ENCODE measurements around the gene WNK2.

The WNK2 gene

DNA sequence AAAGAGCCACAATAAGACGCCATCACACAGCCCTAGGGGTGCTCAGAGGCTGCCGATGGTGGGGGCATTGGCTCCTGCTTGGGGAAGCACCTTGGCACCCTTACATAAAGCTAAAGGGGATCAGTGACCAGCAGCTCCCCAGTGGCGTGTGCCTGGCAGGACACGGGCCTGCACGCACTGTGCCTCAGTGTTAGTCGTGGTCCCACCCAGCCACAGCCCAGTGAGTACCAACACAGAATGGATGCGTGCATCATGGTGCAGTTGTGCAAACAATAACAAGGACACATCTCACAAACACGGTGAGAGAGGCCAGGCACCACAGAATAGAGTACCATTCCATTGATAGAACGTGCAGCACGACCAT lies 103.2 kb downstream of the WNK2 start:
- H2BK12ac ChIP-seq (ENCODE audit: low read length in 2 of 2), result no peak overlapping the region
- H3K4me1 ChIP-seq (ENCODE audit: control insufficient read depth, insufficient read depth, low read depth, low read length), result peaks cover 12% of the 10 kb centered on the region
- H2BK15ac ChIP-seq (ENCODE audit: low read depth, poor library complexity, severe bottlenecking), result no peak overlapping the region
- H3K4ac ChIP-seq (ENCODE audit: low read depth in 1 of 2, low read length in 2 of 2), result peak overlapping the region in 1 of 2 experiments; percentile 21
- no peaks in the 10 kb centered on the region for H3K79me1 ChIP-seq (replicated peaks; ENCODE audit: low read length, poor library complexity, severe bottlenecking)
- no peak overlapping the region for H4K8ac ChIP-seq (ENCODE audit: low read length)
- peak overlapping the region in 1 of 2 experiments; percentile 22 for H3K4me3 ChIP-seq (ENCODE audit: insufficient read depth in 1 of 2, low read depth in 1 of 2, low read length in 2 of 2)
- H2AFZ ChIP-seq (ENCODE audit: low read depth, low read length), result no peak overlapping the region
- H3K14ac ChIP-seq (ENCODE audit: low read length in 2 of 2), result peak overlapping the region in 1 of 2 experiments; percentile 96
- no peak overlapping the region for H3K23ac ChIP-seq (ENCODE audit: low read length in 2 of 2)
- no peak overlapping the region for H2BK5ac ChIP-seq (ENCODE audit: low read depth, low read length, poor library complexity, severe bottlenecking)
- H3K27ac ChIP-seq (ENCODE audit: low read length, poor library complexity, severe bottlenecking), result no peak overlapping the region
- no peak overlapping the region for H2AK5ac ChIP-seq (ENCODE audit: low read length, severe bottlenecking)
- no peak overlapping the region for H4K91ac ChIP-seq (ENCODE audit: low read length)
- peaks cover 3 to 38% of the 10 kb centered on the region in 2 experiments for H3K27me3 ChIP-seq (ENCODE audit: control insufficient read depth in 1 of 2, insufficient read depth in 1 of 2, low read length in 2 of 2)
- no peaks in the 10 kb centered on the region for H3K36me3 ChIP-seq (ENCODE audit: control insufficient read depth in 1 of 2, insufficient read depth in 2 of 2, low read depth in 1 of 2, low read length in 2 of 2)
- no peak overlapping the region for H3K4me2 ChIP-seq (ENCODE audit: low read length, poor library complexity, severe bottlenecking)
- DNase-seq, result no peak
- no peak overlapping the region for H3K9ac ChIP-seq (ENCODE audit: low read length)
- H2BK120ac ChIP-seq (ENCODE audit: low read depth, low read length), result no peak overlapping the region
- peaks cover 5% of the 10 kb centered on the region for H3K9me3 ChIP-seq (ENCODE audit: control insufficient read depth, low read length)
- WGBS, result 85% methylated on average over 10 of the region's 10 CpGs
- H3K18ac ChIP-seq (ENCODE audit: low read depth in 1 of 2, low read length in 2 of 2), result no peak overlapping the region

DNA sequence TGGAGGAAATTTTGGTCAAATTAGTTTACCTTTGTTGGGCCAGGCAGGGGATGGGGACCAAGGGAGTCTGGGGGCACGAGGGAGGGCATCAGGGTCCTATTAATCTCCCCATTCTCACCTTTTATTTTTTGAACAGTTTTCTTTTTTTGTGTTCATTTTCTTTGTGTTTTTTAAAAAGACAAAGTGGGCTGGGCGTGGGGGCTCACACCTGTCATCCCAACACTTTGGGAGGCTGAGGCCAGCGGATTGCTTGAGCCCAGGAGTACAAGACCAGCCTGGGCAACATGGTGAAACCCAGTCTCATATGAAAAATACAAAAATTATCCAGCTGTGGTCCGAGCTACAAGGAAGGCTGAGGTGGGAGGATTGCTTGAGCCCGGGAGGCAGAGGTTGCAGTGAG lies 103.7 kb downstream of the WNK2 start:
- Histone ChIP-seq H2AFZ (ENCODE audit: low read depth, low read length) (no peak overlapping the region), H2AK5ac (ENCODE audit: low read length, severe bottlenecking) (no peak overlapping the region), H3K4me3 (ENCODE audit: insufficient read depth in 1 of 2, low read depth in 1 of 2, low read length in 2 of 2) (no peak overlapping the region), H3K27me3 (ENCODE audit: control insufficient read depth in 1 of 2, insufficient read depth in 1 of 2, low read length in 2 of 2) (peaks cover 4 to 38% of the 10 kb centered on the region in 2 experiments), H4K91ac (ENCODE audit: low read length) (no peak overlapping the region), H3K9ac (ENCODE audit: low read length) (no peak overlapping the region), H3K36me3 (ENCODE audit: control insufficient read depth in 1 of 2, insufficient read depth in 2 of 2, low read depth in 1 of 2, low read length in 2 of 2) (no peaks in the 10 kb centered on the region), H4K8ac (ENCODE audit: low read length) (no peak overlapping the region), H3K9me3 (ENCODE audit: control insufficient read depth, low read length) (peaks cover 5% of the 10 kb centered on the region), H3K18ac (ENCODE audit: low read depth in 1 of 2, low read length in 2 of 2) (no peak overlapping the region), H2BK5ac (ENCODE audit: low read depth, low read length, poor library complexity, severe bottlenecking) (no peak overlapping the region), H3K14ac (ENCODE audit: low read length in 2 of 2) (no peak overlapping the region), H2BK120ac (ENCODE audit: low read depth, low read length) (no peak overlapping the region), H3K27ac (ENCODE audit: low read length, poor library complexity, severe bottlenecking) (no peak overlapping the region), H3K4me1 (ENCODE audit: control insufficient read depth, insufficient read depth, low read depth, low read length) (peaks cover 12% of the 10 kb centered on the region), H2BK12ac (ENCODE audit: low read length in 2 of 2) (no peak overlapping the region), H3K4me2 (ENCODE audit: low read length, poor library complexity, severe bottlenecking) (no peak overlapping the region), H3K4ac (ENCODE audit: low read depth in 1 of 2, low read length in 2 of 2) (no peak overlapping the region), H2BK15ac (ENCODE audit: low read depth, poor library complexity, severe bottlenecking) (no peak overlapping the region), H3K79me1 (replicated peaks; ENCODE audit: low read length, poor library complexity, severe bottlenecking) (no peaks in the 10 kb centered on the region), H3K23ac (ENCODE audit: low read length in 2 of 2) (no peak overlapping the region)
- no peak for DNase-seq
- 82% methylated on average over 4 of the region's 5 CpGs for WGBS

DNA sequence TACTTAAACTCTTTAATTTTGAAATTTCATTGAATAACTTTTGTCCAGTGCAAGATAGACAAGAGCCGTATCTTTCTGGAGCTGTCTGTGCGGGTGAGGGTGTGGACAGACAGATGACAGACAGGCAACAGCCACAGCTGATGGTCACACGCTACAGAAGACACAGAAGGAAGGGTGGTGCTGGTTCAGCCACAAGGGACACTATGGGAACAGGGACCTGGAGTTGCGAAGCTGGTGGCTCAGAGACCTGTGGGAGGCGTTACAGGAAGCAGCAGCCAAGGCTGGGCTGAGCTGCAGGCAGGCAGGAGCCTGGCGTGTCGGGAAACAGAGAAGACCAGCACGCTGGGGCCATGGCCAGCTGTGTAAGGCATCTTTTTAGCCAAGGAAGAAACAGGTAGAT lies 104.4 kb downstream of the WNK2 start:
- Histone ChIP-seq H3K27ac (ENCODE audit: low read length, poor library complexity, severe bottlenecking) (no peak overlapping the region), H3K4ac (ENCODE audit: low read depth in 1 of 2, low read length in 2 of 2) (no peak overlapping the region), H2AK5ac (ENCODE audit: low read length, severe bottlenecking) (no peak overlapping the region), H3K4me3 (ENCODE audit: insufficient read depth in 1 of 2, low read depth in 1 of 2, low read length in 2 of 2) (no peak overlapping the region), H4K91ac (ENCODE audit: low read length) (no peak overlapping the region), H3K36me3 (ENCODE audit: control insufficient read depth in 1 of 2, insufficient read depth in 2 of 2, low read depth in 1 of 2, low read length in 2 of 2) (no peaks in the 10 kb centered on the region), H3K27me3 (ENCODE audit: control insufficient read depth in 1 of 2, insufficient read depth in 1 of 2, low read length in 2 of 2) (peaks cover 4 to 38% of the 10 kb centered on the region in 2 experiments), H3K18ac (ENCODE audit: low read depth in 1 of 2, low read length in 2 of 2) (no peak overlapping the region), H3K4me1 (ENCODE audit: control insufficient read depth, insufficient read depth, low read depth, low read length) (peaks cover 12% of the 10 kb centered on the region), H2AFZ (ENCODE audit: low read depth, low read length) (no peak overlapping the region), H2BK12ac (ENCODE audit: low read length in 2 of 2) (no peak overlapping the region), H2BK120ac (ENCODE audit: low read depth, low read length) (no peak overlapping the region), H3K14ac (ENCODE audit: low read length in 2 of 2) (peak overlapping the region in 1 of 2 experiments; percentile 58), H3K4me2 (ENCODE audit: low read length, poor library complexity, severe bottlenecking) (no peak overlapping the region), H4K8ac (ENCODE audit: low read length) (no peak overlapping the region), H2BK15ac (ENCODE audit: low read depth, poor library complexity, severe bottlenecking) (no peak overlapping the region), H3K9me3 (ENCODE audit: control insufficient read depth, low read length) (peaks cover 5% of the 10 kb centered on the region), H3K23ac (ENCODE audit: low read length in 2 of 2) (no peak overlapping the region), H3K9ac (ENCODE audit: low read length) (no peak overlapping the region), H3K79me1 (replicated peaks; ENCODE audit: low read length, poor library complexity, severe bottlenecking) (no peaks in the 10 kb centered on the region), H2BK5ac (ENCODE audit: low read depth, low read length, poor library complexity, severe bottlenecking) (no peak overlapping the region)
- 84% methylated on average over 8 of the region's 8 CpGs for WGBS
- no peak for DNase-seq

DNA sequence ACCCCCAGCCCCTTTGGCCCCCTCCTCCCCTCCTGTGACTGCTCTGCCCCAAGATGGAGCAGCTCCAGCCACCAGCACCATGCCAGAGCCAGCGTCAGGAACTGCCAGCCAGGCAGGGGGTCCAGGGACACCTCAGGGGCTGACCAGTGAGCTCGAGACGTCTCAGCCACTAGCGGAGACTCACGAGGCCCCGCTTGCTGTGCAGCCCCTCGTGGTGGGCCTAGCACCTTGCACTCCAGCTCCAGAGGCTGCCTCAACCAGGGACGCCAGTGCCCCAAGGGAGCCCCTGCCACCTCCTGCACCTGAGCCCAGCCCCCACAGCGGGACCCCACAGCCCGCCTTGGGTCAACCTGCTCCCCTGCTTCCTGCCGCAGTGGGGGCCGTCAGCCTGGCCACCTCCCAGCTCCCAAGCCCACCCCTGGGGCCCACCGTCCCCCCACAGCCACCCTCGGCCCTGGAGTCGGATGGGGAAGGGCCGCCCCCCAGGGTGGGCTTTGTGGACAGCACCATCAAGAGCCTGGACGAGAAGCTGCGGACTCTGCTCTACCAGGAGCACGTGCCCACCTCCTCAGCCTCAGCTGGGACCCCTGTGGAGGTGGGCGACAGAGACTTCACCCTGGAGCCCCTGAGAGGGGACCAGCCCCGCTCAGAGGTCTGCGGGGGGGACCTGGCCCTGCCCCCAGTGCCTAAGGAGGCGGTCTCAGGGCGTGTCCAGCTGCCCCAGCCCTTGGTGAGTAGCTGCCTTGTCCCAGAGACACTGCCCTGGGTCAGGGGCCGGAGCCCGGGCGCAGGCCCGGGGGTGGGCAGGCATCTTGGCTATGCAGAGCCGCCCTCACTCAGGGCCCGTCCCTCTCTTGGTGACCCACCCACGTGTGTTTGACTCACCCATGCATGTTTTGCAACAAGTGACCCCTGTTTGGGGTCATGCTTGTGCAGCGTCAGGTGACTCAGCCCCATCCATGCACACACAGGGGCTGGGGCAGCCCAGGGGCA lies 105.2 kb downstream of the WNK2 start:
- Histone ChIP-seq H3K79me1 (replicated peaks; ENCODE audit: low read length, poor library complexity, severe bottlenecking) (no peaks in the 10 kb centered on the region), H2BK15ac (ENCODE audit: low read depth, poor library complexity, severe bottlenecking) (no peak overlapping the region), H2AFZ (ENCODE audit: low read depth, low read length) (no peak overlapping the region), H3K23ac (ENCODE audit: low read length in 2 of 2) (no peak overlapping the region), H4K8ac (ENCODE audit: low read length) (no peak overlapping the region), H3K4me2 (ENCODE audit: low read length, poor library complexity, severe bottlenecking) (no peak overlapping the region), H3K14ac (ENCODE audit: low read length in 2 of 2) (no peak overlapping the region), H3K36me3 (ENCODE audit: control insufficient read depth in 1 of 2, insufficient read depth in 2 of 2, low read depth in 1 of 2, low read length in 2 of 2) (no peaks in the 10 kb centered on the region), H3K4me1 (ENCODE audit: control insufficient read depth, insufficient read depth, low read depth, low read length) (peaks cover 12% of the 10 kb centered on the region), H3K4me3 (ENCODE audit: insufficient read depth in 1 of 2, low read depth in 1 of 2, low read length in 2 of 2) (peak overlapping the region in 1 of 2 experiments; percentile 15), H3K9me3 (ENCODE audit: control insufficient read depth, low read length) (no peaks in the 10 kb centered on the region), H3K4ac (ENCODE audit: low read depth in 1 of 2, low read length in 2 of 2) (no peak overlapping the region), H2AK5ac (ENCODE audit: low read length, severe bottlenecking) (no peak overlapping the region), H3K27me3 (ENCODE audit: control insufficient read depth in 1 of 2, insufficient read depth in 1 of 2, low read length in 2 of 2) (peaks cover 8 to 40% of the 10 kb centered on the region in 2 experiments), H3K27ac (ENCODE audit: low read length, poor library complexity, severe bottlenecking) (no peak overlapping the region), H2BK12ac (ENCODE audit: low read length in 2 of 2) (no peak overlapping the region), H4K91ac (ENCODE audit: low read length) (no peak overlapping the region), H3K18ac (ENCODE audit: low read depth in 1 of 2, low read length in 2 of 2) (no peak overlapping the region), H2BK120ac (ENCODE audit: low read depth, low read length) (no peak overlapping the region), H2BK5ac (ENCODE audit: low read depth, low read length, poor library complexity, severe bottlenecking) (no peak overlapping the region), H3K9ac (ENCODE audit: low read length) (no peak overlapping the region)
- WGBS, result 71% methylated on average over 32 of the region's 32 CpGs
- peak; percentile 68 for DNase-seq
